Mesendoderm (in vitro differentiated cells): ENCODE results near the gene BRCA2. TPM values are rescaled to one million over a fixed set of nuclear protein-coding genes. Genes with fewer than 3 reads are reported as not detected.

ENCODE experiments used
- DNase-seq: peaks from one replicate; pipeline ENCODE4 v3.0.0; 2013
- H2AK5ac ChIP-seq: 2 replicates; pipeline ENCODE4 v1.6.1; 2013; ENCODE audit warnings: low read length, inconsistent platforms
- H2BK120ac ChIP-seq: 2 replicates; pipeline ENCODE4 v1.6.1; 2013; ENCODE audit warnings: low read depth, mild to moderate bottlenecking, low read length, moderate library complexity, mixed read lengths
- H2BK15ac ChIP-seq: replicated peaks from 2 replicates; pipeline ENCODE4 v1.6.1; 2013; ENCODE audit warnings: low read depth, mild to moderate bottlenecking, moderate library complexity
- H2BK5ac ChIP-seq: 2 replicates; pipeline ENCODE4 v1.6.1; 2013; ENCODE audit warnings: low read length, inconsistent platforms
- H3K18ac ChIP-seq: 2 replicates; pipeline ENCODE4 v1.6.1; 2013; ENCODE audit warnings: mild to moderate bottlenecking, low read length, mixed read lengths
- H3K23ac ChIP-seq: one replicate; pipeline ENCODE4 v1.6.1; 2013; ENCODE audit warnings: low read length
- H3K27ac ChIP-seq: 2 replicates; pipeline ENCODE4 v1.5.1; 2013; ENCODE audit warnings: low read depth, mild to moderate bottlenecking, inconsistent platforms, low read length, moderate library complexity
- H3K27me3 ChIP-seq: 2 replicates; pipeline ENCODE4 v1.6.1; 2013; ENCODE audit warnings: low read length, control low read depth, mild to moderate bottlenecking, inconsistent platforms; ENCODE audit not compliant: insufficient read depth, poor library complexity
- H3K36me3 ChIP-seq: 2 replicates; pipeline ENCODE4 v1.6.1; 2013; ENCODE audit warnings: low read length, inconsistent platforms; ENCODE audit not compliant: control insufficient read depth, insufficient read depth
- H3K4ac ChIP-seq: one replicate; pipeline ENCODE4 v1.6.1; 2013; ENCODE audit warnings: low read depth, mild to moderate bottlenecking, low read length, moderate library complexity
- H3K4me1 ChIP-seq: 2 replicates; pipeline ENCODE4 v1.6.1; 2013; ENCODE audit warnings: low read depth, low read length, inconsistent platforms; ENCODE audit not compliant: control insufficient read depth
- H3K4me2 ChIP-seq: 2 replicates; pipeline ENCODE4 v1.6.1; 2013; ENCODE audit warnings: low read length
- H3K4me3 ChIP-seq: 2 replicates; pipeline ENCODE4 v1.5.1; 2013; ENCODE audit warnings: mild to moderate bottlenecking, low read length
- H3K56ac ChIP-seq: one replicate; pipeline ENCODE4 v1.6.1; 2013; ENCODE audit warnings: low read length
- H3K79me1 ChIP-seq: 2 replicates; pipeline ENCODE4 v1.6.1; 2013; ENCODE audit warnings: low read length, inconsistent platforms
- H3K79me2 ChIP-seq: 2 replicates; pipeline ENCODE4 v1.6.1; 2013; ENCODE audit warnings: mild to moderate bottlenecking, low read length; ENCODE audit not compliant: control insufficient read depth, insufficient read depth
- H3K9ac ChIP-seq: 2 replicates; pipeline ENCODE4 v1.6.1; 2013; ENCODE audit warnings: low read length, inconsistent platforms
- H4K5ac ChIP-seq: one replicate; pipeline ENCODE4 v1.6.1; 2013; ENCODE audit warnings: low read length
- H4K8ac ChIP-seq: one replicate; pipeline ENCODE4 v1.6.1; 2013; ENCODE audit warnings: low read depth, mild to moderate bottlenecking, control low read depth, low read length, moderate library complexity
- WGBS: extraction: QIAGEN DNeasy Blood & Tissue Kit; methylation state at CpG from one replicate; pipeline ENCODE4 v1.1.7; 2013; ENCODE audit warnings: low lambda C conversion rate, missing lambda C conversion rate; ENCODE audit not compliant: insufficient coverage; ENCODE audit errors: extremely low coverage; 5-methylcytosine and 5-hydroxymethylcytosine counted together
- polyA plus RNA-seq, 2 experiments: library from polyadenylated mRNA; stranded (reverse); fragments of 200-250 nt; gene quantifications; one replicate each; pipeline ENCODE4 v1.2.3, GENCODE V29; 2013

The BRCA2 gene, protein sequence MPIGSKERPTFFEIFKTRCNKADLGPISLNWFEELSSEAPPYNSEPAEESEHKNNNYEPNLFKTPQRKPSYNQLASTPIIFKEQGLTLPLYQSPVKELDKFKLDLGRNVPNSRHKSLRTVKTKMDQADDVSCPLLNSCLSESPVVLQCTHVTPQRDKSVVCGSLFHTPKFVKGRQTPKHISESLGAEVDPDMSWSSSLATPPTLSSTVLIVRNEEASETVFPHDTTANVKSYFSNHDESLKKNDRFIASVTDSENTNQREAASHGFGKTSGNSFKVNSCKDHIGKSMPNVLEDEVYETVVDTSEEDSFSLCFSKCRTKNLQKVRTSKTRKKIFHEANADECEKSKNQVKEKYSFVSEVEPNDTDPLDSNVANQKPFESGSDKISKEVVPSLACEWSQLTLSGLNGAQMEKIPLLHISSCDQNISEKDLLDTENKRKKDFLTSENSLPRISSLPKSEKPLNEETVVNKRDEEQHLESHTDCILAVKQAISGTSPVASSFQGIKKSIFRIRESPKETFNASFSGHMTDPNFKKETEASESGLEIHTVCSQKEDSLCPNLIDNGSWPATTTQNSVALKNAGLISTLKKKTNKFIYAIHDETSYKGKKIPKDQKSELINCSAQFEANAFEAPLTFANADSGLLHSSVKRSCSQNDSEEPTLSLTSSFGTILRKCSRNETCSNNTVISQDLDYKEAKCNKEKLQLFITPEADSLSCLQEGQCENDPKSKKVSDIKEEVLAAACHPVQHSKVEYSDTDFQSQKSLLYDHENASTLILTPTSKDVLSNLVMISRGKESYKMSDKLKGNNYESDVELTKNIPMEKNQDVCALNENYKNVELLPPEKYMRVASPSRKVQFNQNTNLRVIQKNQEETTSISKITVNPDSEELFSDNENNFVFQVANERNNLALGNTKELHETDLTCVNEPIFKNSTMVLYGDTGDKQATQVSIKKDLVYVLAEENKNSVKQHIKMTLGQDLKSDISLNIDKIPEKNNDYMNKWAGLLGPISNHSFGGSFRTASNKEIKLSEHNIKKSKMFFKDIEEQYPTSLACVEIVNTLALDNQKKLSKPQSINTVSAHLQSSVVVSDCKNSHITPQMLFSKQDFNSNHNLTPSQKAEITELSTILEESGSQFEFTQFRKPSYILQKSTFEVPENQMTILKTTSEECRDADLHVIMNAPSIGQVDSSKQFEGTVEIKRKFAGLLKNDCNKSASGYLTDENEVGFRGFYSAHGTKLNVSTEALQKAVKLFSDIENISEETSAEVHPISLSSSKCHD (N-terminal part only)
- polyA plus RNA-seq (2013, experiment 1 of 2) = 9.9 TPM
- 9.0 TPM for polyA plus RNA-seq (2013, experiment 2 of 2)

DNA sequence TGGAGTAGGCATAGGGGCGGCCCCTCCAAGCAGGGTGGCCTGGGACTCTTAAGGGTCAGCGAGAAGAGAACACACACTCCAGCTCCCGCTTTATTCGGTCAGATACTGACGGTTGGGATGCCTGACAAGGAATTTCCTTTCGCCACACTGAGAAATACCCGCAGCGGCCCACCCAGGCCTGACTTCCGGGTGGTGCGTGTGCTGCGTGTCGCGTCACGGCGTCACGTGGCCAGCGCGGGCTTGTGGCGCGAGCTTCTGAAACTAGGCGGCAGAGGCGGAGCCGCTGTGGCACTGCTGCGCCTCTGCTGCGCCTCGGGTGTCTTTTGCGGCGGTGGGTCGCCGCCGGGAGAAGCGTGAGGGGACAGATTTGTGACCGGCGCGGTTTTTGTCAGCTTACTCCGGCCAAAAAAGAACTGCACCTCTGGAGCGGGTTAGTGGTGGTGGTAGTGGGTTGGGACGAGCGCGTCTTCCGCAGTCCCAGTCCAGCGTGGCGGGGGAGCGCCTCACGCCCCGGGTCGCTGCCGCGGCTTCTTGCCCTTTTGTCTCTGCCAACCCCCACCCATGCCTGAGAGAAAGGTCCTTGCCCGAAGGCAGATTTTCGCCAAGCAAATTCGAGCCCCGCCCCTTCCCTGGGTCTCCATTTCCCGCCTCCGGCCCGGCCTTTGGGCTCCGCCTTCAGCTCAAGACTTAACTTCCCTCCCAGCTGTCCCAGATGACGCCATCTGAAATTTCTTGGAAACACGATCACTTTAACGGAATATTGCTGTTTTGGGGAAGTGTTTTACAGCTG lies at the start of gene BRCA2, which contains the start of gene ZAR1L:
TSS of gene BRCA2 (plus strand) at position 271 of the 790 bp plus-strand sequence. CDS start 953 bp downstream, outside the sequence.
TSS of gene ZAR1L (minus strand) at position 126 of the 790 bp plus-strand sequence. CDS start 3,438 bp downstream, outside the sequence.
- H3K9ac ChIP-seq = peak within 1 kb of the TSS; percentile 100
- peak within 1 kb of the TSS; percentile 98 for H3K4ac ChIP-seq
- no peak within 1 kb of the TSS for H2BK15ac ChIP-seq
- WGBS = no CpG with 5 or more reads among the region's 60 CpGs
- no peaks in the 10 kb centered on the region for H3K36me3 ChIP-seq
- H3K27ac ChIP-seq = peak within 1 kb of the TSS; percentile 92
- peak within 1 kb of the TSS; percentile 99 for H3K56ac ChIP-seq
- H3K79me1 ChIP-seq = no peaks in the 10 kb centered on the region
- no peak within 1 kb of the TSS for H2AK5ac ChIP-seq
- no peak within 1 kb of the TSS for H2BK120ac ChIP-seq
- peak within 1 kb of the TSS; percentile 98 for H3K4me2 ChIP-seq
- peak within 1 kb of the TSS; percentile 44 for H4K8ac ChIP-seq
- no peaks in the 10 kb centered on the region for H3K27me3 ChIP-seq
- peak; percentile 95 for DNase-seq
- H4K5ac ChIP-seq = peak within 1 kb of the TSS; percentile 81
- no peaks in the 10 kb centered on the region for H3K79me2 ChIP-seq
- peak within 1 kb of the TSS; percentile 96 for H3K18ac ChIP-seq
- peak within 1 kb of the TSS; percentile 89 for H3K23ac ChIP-seq
- peak within 1 kb of the TSS; percentile 82 for H2BK5ac ChIP-seq
- H3K4me3 ChIP-seq = peak within 1 kb of the TSS; percentile 89
- H3K4me1 ChIP-seq = no peaks in the 10 kb centered on the region

DNA sequence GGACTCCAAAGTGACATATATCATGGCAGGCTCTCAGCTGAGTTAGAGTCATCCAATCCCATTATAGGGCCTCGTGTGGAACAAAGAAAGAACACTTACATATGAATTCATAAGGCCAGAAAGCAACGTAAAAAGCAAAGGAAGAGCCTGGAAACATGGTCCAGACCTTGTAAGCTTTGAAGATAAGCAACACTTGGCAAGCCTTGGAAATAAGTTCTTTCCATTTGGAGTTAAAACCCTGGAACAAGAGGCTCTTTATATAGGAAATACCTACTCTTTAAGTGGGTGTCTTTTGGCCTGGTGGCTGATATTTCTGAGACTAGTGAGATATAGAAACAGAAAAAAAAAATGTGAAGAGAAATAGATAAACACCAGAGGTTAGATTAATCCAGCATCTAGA lies 49.6 kb upstream of the BRCA2 start:
- H3K9ac ChIP-seq = no peak overlapping the region
- H3K36me3 ChIP-seq = no peaks in the 10 kb centered on the region
- H4K5ac ChIP-seq = no peak overlapping the region
- no peaks in the 10 kb centered on the region for H3K79me2 ChIP-seq
- no peak overlapping the region for H3K27ac ChIP-seq
- no peaks in the 10 kb centered on the region for H3K4me1 ChIP-seq
- H2BK5ac ChIP-seq = no peak overlapping the region
- H3K4me3 ChIP-seq = no peak overlapping the region
- H3K4me2 ChIP-seq = no peak overlapping the region
- no peak overlapping the region for H4K8ac ChIP-seq
- H3K56ac ChIP-seq = no peak overlapping the region
- DNase-seq = no peak
- no peak overlapping the region for H3K23ac ChIP-seq
- WGBS = no CpG with 5 or more reads among the region's 2 CpGs
- H3K18ac ChIP-seq = no peak overlapping the region
- H2AK5ac ChIP-seq = no peak overlapping the region
- H2BK120ac ChIP-seq = no peak overlapping the region
- H3K4ac ChIP-seq = no peak overlapping the region
- no peaks in the 10 kb centered on the region for H3K79me1 ChIP-seq
- H3K27me3 ChIP-seq = no peaks in the 10 kb centered on the region
- H2BK15ac ChIP-seq = no peak overlapping the region

DNA sequence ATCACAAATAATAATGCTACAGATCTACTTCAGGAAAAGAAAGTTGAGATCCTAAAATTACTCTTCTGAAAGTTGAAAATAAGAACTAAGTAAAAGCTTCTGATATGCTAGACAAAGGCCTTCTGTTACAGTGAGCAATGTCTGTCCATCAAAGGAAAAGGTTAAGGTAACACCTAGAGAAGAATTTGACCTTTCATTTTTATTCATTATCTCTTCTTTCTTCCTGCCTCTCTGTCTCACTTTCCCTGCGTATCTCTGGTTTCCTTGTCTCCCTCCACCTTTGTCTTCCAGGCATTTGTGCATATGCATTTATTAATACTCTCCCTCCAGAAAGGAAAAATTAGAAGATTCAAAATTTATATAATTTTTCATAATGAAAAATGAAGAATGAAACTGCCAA lies 49.2 kb upstream of the BRCA2 start:
- H3K36me3 ChIP-seq = no peaks in the 10 kb centered on the region
- H3K23ac ChIP-seq = no peak overlapping the region
- no peak overlapping the region for H2BK15ac ChIP-seq
- H2BK120ac ChIP-seq = no peak overlapping the region
- no peak for DNase-seq
- H3K4me3 ChIP-seq = no peak overlapping the region
- no CpG with 5 or more reads among the region's 1 CpG for WGBS
- H3K4ac ChIP-seq = no peak overlapping the region
- H3K79me1 ChIP-seq = no peaks in the 10 kb centered on the region
- no peaks in the 10 kb centered on the region for H3K79me2 ChIP-seq
- H3K4me1 ChIP-seq = no peaks in the 10 kb centered on the region
- H3K27me3 ChIP-seq = no peaks in the 10 kb centered on the region
- H3K9ac ChIP-seq = no peak overlapping the region
- no peak overlapping the region for H3K4me2 ChIP-seq
- H4K8ac ChIP-seq = no peak overlapping the region
- H3K18ac ChIP-seq = no peak overlapping the region
- no peak overlapping the region for H2AK5ac ChIP-seq
- no peak overlapping the region for H3K27ac ChIP-seq
- H3K56ac ChIP-seq = no peak overlapping the region
- H2BK5ac ChIP-seq = no peak overlapping the region
- no peak overlapping the region for H4K5ac ChIP-seq

DNA sequence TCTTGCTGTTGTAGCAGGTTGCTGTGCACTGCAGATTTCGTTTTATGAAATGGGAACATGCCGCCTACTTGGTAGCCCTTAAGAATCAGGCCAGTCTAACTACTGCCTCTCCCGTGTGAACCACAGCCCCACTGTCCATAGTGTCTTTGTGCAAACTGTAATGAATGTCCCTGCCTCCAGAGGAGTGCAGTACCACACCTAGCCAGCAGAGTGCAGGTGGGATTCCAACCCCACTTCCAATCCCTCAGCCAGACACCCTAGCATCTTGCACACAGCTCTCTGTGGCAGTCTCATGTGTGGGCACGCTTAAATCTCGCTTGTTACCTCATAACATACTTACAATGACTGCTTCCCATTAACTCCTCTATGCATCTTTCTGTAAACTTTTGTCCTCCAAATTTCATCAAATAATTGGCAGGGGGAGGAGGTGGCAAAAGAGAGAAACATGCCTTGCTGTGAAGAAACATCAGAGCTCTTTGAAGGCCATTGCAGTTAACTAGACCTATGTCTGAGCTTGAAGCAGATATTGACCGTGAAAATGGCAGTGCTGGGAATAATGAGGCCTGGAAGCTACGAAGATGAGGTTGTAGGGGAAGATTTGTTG lies 47.4 kb upstream of the BRCA2 start:
- Histone ChIP-seq H4K5ac (no peak overlapping the region), H2BK5ac (no peak overlapping the region), H3K79me1 (no peaks in the 10 kb centered on the region), H4K8ac (no peak overlapping the region), H2BK120ac (no peak overlapping the region), H3K27ac (no peak overlapping the region), H3K27me3 (no peaks in the 10 kb centered on the region), H2BK15ac (no peak overlapping the region), H3K56ac (no peak overlapping the region), H3K4me1 (no peaks in the 10 kb centered on the region), H3K4me3 (no peak overlapping the region), H3K36me3 (no peaks in the 10 kb centered on the region), H3K9ac (no peak overlapping the region), H3K79me2 (no peaks in the 10 kb centered on the region), H3K4ac (no peak overlapping the region), H2AK5ac (no peak overlapping the region), H3K18ac (no peak overlapping the region), H3K4me2 (no peak overlapping the region), H3K23ac (no peak overlapping the region)
- peak; percentile 72 for DNase-seq
- no CpG with 5 or more reads among the region's 7 CpGs for WGBS
